Dendritic cell treated with granulocyte-macrophage colony-stimulating factor and Interleukin-4, amounts not matched to agents 40 ng/mL and 50 ng/mL, for 4 days (primary cell): ENCODE results near the gene MILR1.
"Not testable (repeated sequence)": the region's sequence is repeated elsewhere in the genome, so short reads cannot be mapped to it uniquely, and the experiment has no call there.

ENCODE experiments used
- H3K27ac Mint-ChIP-seq: one replicate; pipeline ENCODE4 v1.8.0; 2022; ENCODE audit warnings: mild to moderate bottlenecking, mixed read lengths
- H3K27me3 Mint-ChIP-seq: one replicate; pipeline ENCODE4 v1.8.0; 2022; ENCODE audit warnings: mild to moderate bottlenecking, mixed read lengths
- H3K36me3 Mint-ChIP-seq: one replicate; pipeline ENCODE4 v1.8.0; 2022; ENCODE audit warnings: low read depth, mixed read lengths
- H3K4me1 Mint-ChIP-seq: one replicate; pipeline ENCODE4 v1.8.0; 2022; ENCODE audit warnings: low read depth, mixed read lengths
- H3K4me3 Mint-ChIP-seq: one replicate; pipeline ENCODE4 v1.8.0; 2022; ENCODE audit warnings: mild to moderate bottlenecking, moderate library complexity, mixed read lengths
- H3K9me3 Mint-ChIP-seq: one replicate; pipeline ENCODE4 v1.8.0; 2022; ENCODE audit warnings: mixed read lengths
- intact Hi-C: fragments of 100-400 bp; cut with micrococcal nuclease; formaldehyde crosslinking; loops from one replicate; pipeline ENCODE4 v1.15.0; 2022

Gene MILR1

GRCh38 chr17:64418506-64419339 lies 30.2 kb upstream of the MILR1 start:
- H3K36me3 Mint-ChIP-seq = peaks cover under 1% of the 10 kb centered on the region
- H3K4me3 Mint-ChIP-seq = no peak overlapping the region
- H3K4me1 Mint-ChIP-seq = peaks cover 25% of the 10 kb centered on the region
- intact Hi-C loops = loop anchor here (1.0 to 5.0 kb wide), 3 partner anchors 36 to 111 kb away; no protein-coding TSS in a partner anchor
- no peaks in the 10 kb centered on the region for H3K27me3 Mint-ChIP-seq
- no peaks in the 10 kb centered on the region for H3K9me3 Mint-ChIP-seq
- peak overlapping the region; percentile 25 for H3K27ac Mint-ChIP-seq

- H3K4me3 Mint-ChIP-seq = no peak overlapping the region
- H3K4me1 Mint-ChIP-seq = peaks cover 33% of the 10 kb centered on the region
- intact Hi-C loops = loop anchor here (1.0 to 2.0 kb wide), 3 partner anchors 37 to 229 kb away; no protein-coding TSS in a partner anchor
- H3K27me3 Mint-ChIP-seq = no peaks in the 10 kb centered on the region
- no peaks in the 10 kb centered on the region for H3K9me3 Mint-ChIP-seq
- no peaks in the 10 kb centered on the region for H3K36me3 Mint-ChIP-seq
- peak overlapping the region; percentile 69 for H3K27ac Mint-ChIP-seq
Measured at GRCh38 chr17:64420143-64420670, 28.7 kb upstream of the MILR1 start.

- H3K4me3 Mint-ChIP-seq, H3K27ac Mint-ChIP-seq, intact Hi-C loops, H3K36me3 Mint-ChIP-seq, H3K9me3 Mint-ChIP-seq, H3K27me3 Mint-ChIP-seq: not testable (repeated sequence)
- H3K4me1 Mint-ChIP-seq = peaks cover 40% of the 10 kb centered on the region
Measured at GRCh38 chr17:64422121-64422520, 26.8 kb upstream of the MILR1 start.

DNA sequence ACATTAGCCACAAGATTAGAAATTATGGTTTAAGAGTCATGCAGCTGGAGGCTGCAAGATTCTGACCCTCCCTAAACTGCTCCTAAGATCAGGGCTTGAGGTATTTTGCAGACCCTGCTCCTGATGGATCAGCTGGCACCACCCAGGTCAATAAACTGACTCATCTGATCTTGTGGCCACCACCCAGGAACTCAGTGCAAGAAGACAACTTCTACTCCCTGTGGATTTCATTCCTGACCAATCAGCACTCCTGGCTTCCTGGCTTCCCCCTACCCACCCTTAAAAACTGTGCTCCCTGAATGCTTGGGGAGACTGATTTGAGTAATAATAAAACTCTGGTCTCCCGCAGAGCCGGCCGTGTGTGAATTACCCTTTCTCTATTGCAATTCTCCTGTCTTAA lies 25.0 kb upstream of the MILR1 start:
- no peak overlapping the region for H3K4me3 Mint-ChIP-seq
- peak overlapping the region; percentile 61 for H3K27ac Mint-ChIP-seq
- no peaks in the 10 kb centered on the region for H3K9me3 Mint-ChIP-seq
- intact Hi-C loops = no loop called here
- H3K27me3 Mint-ChIP-seq = no peaks in the 10 kb centered on the region
- H3K36me3 Mint-ChIP-seq = no peaks in the 10 kb centered on the region
- H3K4me1 Mint-ChIP-seq = peaks cover 40% of the 10 kb centered on the region

- intact Hi-C loops = no loop called here
- H3K4me3 Mint-ChIP-seq = no peak overlapping the region
- no peaks in the 10 kb centered on the region for H3K9me3 Mint-ChIP-seq
- no peaks in the 10 kb centered on the region for H3K36me3 Mint-ChIP-seq
- H3K4me1 Mint-ChIP-seq = peaks cover 42% of the 10 kb centered on the region
- no peaks in the 10 kb centered on the region for H3K27me3 Mint-ChIP-seq
- peak overlapping the region; percentile 61 for H3K27ac Mint-ChIP-seq
Measured at GRCh38 chr17:64424324-64424849, 24.5 kb upstream of the MILR1 start.

GRCh38 chr17:64425191-64425590 lies 23.7 kb upstream of the MILR1 start:
- no peak overlapping the region for H3K27ac Mint-ChIP-seq
- peaks cover 45% of the 10 kb centered on the region for H3K4me1 Mint-ChIP-seq
- H3K36me3 Mint-ChIP-seq = no peaks in the 10 kb centered on the region
- intact Hi-C loops = no loop called here
- H3K4me3 Mint-ChIP-seq = no peak overlapping the region
- no peaks in the 10 kb centered on the region for H3K9me3 Mint-ChIP-seq
- no peaks in the 10 kb centered on the region for H3K27me3 Mint-ChIP-seq

GRCh38 chr17:64426596-64426995 lies 22.3 kb upstream of the MILR1 start:
- Mint-ChIP-seq H3K4me3 (no peak overlapping the region), H3K36me3 (no peaks in the 10 kb centered on the region), H3K4me1 (peaks cover 45% of the 10 kb centered on the region), H3K9me3 (no peaks in the 10 kb centered on the region), H3K27ac (no peak overlapping the region), H3K27me3 (no peaks in the 10 kb centered on the region)
- intact Hi-C loops = no loop called here

GRCh38 chr17:64428406-64428805 lies 20.5 kb upstream of the MILR1 start:
- no peak overlapping the region for H3K27ac Mint-ChIP-seq

DNA sequence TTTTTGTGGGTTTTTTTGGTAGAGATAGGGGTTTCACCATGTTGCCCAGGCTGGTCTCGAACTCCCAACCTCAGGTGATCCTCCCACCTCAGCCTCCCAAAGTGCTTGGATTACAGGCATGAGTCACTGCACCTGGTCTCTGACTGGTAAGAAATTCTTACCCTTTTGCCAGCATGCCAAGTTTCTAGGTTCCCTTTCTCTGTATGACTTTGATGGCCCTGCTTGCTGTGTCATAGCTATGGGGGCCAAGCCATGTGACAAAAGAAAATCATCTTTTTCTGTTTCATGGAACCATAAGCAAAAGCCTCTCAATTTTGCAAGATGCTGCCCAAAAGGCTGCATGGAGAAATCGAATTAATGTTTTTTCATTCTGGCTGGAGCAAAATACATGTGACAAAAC lies 18.9 kb upstream of the MILR1 start:
- intact Hi-C loops, H3K9me3 Mint-ChIP-seq, H3K27me3 Mint-ChIP-seq, H3K36me3 Mint-ChIP-seq: not testable (repeated sequence)
- Mint-ChIP-seq H3K4me3 (peak overlapping the region; percentile 65), H3K4me1 (peaks cover 37% of the 10 kb centered on the region), H3K27ac (peak overlapping the region; percentile 86)

More at GRCh38 chr17:64428406-64428805, 20.5 kb upstream of the MILR1 start:
- no peaks in the 10 kb centered on the region for H3K36me3 Mint-ChIP-seq
- intact Hi-C loops = no loop called here
- peaks cover 51% of the 10 kb centered on the region for H3K4me1 Mint-ChIP-seq
- no peaks in the 10 kb centered on the region for H3K27me3 Mint-ChIP-seq
- H3K9me3 Mint-ChIP-seq = no peaks in the 10 kb centered on the region
- no peak overlapping the region for H3K4me3 Mint-ChIP-seq

GRCh38 chr17:64431534-64431933 lies 17.4 kb upstream of the MILR1 start:
- H3K4me3 Mint-ChIP-seq = peak overlapping the region; percentile 65
- H3K27ac Mint-ChIP-seq = peak overlapping the region; percentile 86
- H3K4me1 Mint-ChIP-seq = peaks cover 30% of the 10 kb centered on the region
- no peaks in the 10 kb centered on the region for H3K36me3 Mint-ChIP-seq
- H3K9me3 Mint-ChIP-seq = no peaks in the 10 kb centered on the region
- intact Hi-C loops = no loop called here
- no peaks in the 10 kb centered on the region for H3K27me3 Mint-ChIP-seq

DNA sequence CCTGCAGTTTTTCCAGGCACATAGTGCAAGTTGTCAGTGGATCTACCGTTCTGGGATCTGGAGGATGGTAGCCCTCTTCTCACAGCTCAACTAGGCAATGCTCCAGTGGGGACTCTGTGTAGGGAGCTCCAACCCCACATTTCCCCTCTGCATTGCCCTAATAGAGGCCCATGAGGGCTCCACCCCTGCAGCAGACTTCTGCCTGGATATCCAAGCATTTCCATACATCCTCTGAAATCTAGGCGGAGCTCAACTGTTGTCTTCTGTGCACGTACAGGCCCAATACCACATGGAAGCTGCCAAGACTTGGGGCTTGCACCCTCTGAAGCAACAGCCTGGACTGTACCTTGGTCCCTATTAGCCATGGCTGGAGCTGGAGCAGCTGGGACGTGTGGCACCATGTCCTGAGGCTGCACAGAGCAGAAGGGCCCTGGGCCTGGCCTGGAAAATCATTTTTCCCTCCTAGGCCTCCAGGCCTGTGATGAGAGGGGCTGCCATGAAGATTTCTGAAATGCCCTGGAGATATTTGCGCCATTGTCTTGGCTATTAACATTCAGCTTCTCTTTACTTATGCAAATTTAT lies 10.9 kb upstream of the MILR1 start:
- Mint-ChIP-seq H3K4me1 (peaks cover 26% of the 10 kb centered on the region), H3K36me3 (peaks cover 31% of the 10 kb centered on the region), H3K27me3 (no peaks in the 10 kb centered on the region), H3K9me3 (peaks cover 36% of the 10 kb centered on the region), H3K27ac (no peak overlapping the region), H3K4me3 (no peak overlapping the region)
- intact Hi-C loops = no loop called here

DNA sequence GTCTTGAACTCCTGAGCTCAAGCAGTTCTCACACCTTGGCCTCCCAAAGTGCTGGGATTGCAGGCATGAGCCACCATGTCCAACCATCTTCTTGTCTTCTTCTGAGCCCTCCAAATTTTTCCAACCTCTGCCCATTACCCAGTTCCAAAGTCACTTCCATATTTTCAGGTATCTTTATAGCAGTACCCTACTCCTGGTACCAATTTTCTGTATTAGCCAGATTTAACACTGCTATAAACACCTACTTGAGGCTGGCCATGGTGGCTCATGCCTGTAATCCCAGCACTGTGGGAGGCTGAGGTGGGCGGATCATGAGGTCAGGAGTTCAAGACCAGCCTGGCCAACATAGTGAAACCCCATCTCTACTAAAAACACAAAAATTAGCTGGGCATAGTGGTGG lies 9.4 kb upstream of the MILR1 start:
- intact Hi-C loops, H3K4me3 Mint-ChIP-seq, H3K27me3 Mint-ChIP-seq: not testable (repeated sequence)
- Mint-ChIP-seq H3K4me1 (peaks cover 40% of the 10 kb centered on the region), H3K36me3 (peaks cover 31% of the 10 kb centered on the region), H3K9me3 (peaks cover 36% of the 10 kb centered on the region), H3K27ac (peak overlapping the region; percentile 100)

DNA sequence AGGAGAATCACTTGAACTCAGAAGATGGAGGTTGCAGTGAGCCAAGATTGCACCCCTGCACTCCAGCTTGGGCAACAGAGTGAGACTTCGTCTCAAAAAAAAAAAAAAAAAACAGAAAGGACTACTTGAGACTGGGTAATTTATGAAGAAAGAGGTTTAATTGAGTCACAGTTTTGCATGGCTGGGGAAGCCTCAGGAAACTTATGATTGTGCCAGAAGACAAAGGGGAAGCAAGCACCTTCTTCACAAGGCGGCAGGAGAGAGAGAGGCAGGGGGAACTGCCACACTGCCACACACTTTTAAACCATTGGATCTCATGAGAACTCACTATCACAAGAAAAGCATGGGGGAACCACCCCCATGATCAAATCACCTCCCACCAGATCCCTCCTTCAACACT lies 9.0 kb upstream of the MILR1 start:
- Mint-ChIP-seq H3K27ac (peak overlapping the region; percentile 100), H3K27me3 (no peaks in the 10 kb centered on the region), H3K4me1 (peaks cover 42% of the 10 kb centered on the region), H3K9me3 (peaks cover 36% of the 10 kb centered on the region), H3K36me3 (peaks cover 31% of the 10 kb centered on the region), H3K4me3 (no peak overlapping the region)
- intact Hi-C loops = no loop called here
